CD4-positive, alpha-beta T cell treated with Interleukin-10 for 1 hour (primary cell): Measurements from ENCODE around the gene PLPPR4.

ENCODE experiments used
- DNase-seq: peaks from one replicate; pipeline ENCODE4 v3.0.0-alpha.2; 2020

PLPPR4 gene

DNA sequence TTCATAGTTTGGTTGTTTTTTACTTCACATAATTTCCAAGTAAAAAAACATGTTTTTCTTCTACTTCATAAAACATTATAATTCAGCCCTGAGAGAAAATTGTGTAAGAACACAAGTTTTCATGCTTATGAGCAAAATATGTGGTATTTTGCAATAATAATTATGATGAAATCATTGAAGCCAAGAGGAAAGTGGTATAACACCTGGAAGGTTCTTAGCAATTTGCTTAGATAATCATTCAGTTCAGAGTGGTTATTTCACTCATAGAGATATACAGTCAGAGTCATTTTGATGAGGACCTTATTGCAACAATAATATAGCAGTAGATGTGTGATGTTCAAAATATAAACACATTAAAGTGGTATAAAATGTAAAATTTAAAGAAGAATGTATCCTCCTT lies 94.5 kb downstream of the PLPPR4 start:
- no peak for DNase-seq
